HCT116 (cell line): ENCODE results near the gene ALG1. TPM values are rescaled to one million over a fixed set of nuclear protein-coding genes. Genes with fewer than 3 reads are reported as not detected.
"Not testable (repeated sequence)": the region's sequence is repeated elsewhere in the genome, so short reads cannot be mapped to it uniquely, and the experiment has no call there.

Experiments
- ATAC-seq: fragments of 200-7000 bp; cut with Tn5 transposase; 2 replicates; pipeline ENCODE4 v1.9.1; 2020; ENCODE audit warnings: mild to moderate bottlenecking, moderate library complexity
- BruUV-seq: library from RNA; stranded (reverse); fragments of 400-500 nt; replicated peaks from 2 replicates; lab custom pipeline; 2021; lab: Mats Ljungman, UMichigan
- CTCF ChIA-PET: fragments of 300-600 bp; sonication (Branson Sonifier 250); formaldehyde crosslinking; loops from one replicate; lab custom pipeline; 2021; ENCODE audit warnings: antibody characterized with exemption; lab: Charles Lee
- POLR2A ChIA-PET: fragments of 300-600, 350-600 bp; sonication (Branson Sonifier 250); formaldehyde crosslinking; loops from one replicate; lab custom pipeline; 2021; ENCODE audit warnings: antibody characterized with exemption; lab: Charles Lee
- RAD21 ChIA-PET, 2 experiments: fragments of 300-600 bp; sonication (Branson Sonifier 250); formaldehyde crosslinking; loops; one replicate each; lab custom pipeline; 2023; ENCODE audit warnings: low total read pairs in 2 of 2; ENCODE audit not compliant: uncharacterized antibody in 2 of 2, unreplicated experiment in 2 of 2, low non-redundant PET in 1 of 2; lab: Charles Lee
- DNase-seq: peaks from one replicate; pipeline ENCODE4 v3.0.0-alpha.2; 2010; ENCODE audit warnings: low read depth, low spot score
- H2AFZ ChIP-seq: fragments of 200-600 bp; shearing (Covaris generic), sonication (generic); 2 replicates; pipeline ENCODE4 v1.6.1; 2017; ENCODE audit warnings: low read depth, mixed run types, mixed read lengths, antibody characterized with exemption, low read length; ENCODE audit not compliant: poor library complexity, severe bottlenecking
- H3K27ac ChIP-seq: 2 replicates; pipeline ENCODE4 v1.5.1; 2012; ENCODE audit warnings: low read depth, low read length
- H3K27me3 ChIP-seq: fragments of 200-600 bp; sonication (generic); 2 replicates; pipeline ENCODE4 v1.6.1; 2016; ENCODE audit warnings: mixed run types, low read length, mixed read lengths; ENCODE audit not compliant: insufficient read depth
- H3K36me3 ChIP-seq, 2 experiments: fragments of 200-500 bp in 1 of 2; fragments of 200-600 bp in 1 of 2; sonication (Bioruptor generic) in 1 of 2; sonication (generic) in 1 of 2; 2 replicates each; pipeline versions ENCODE4 v1.5.1 to v1.6.1; 2014 to 2016; ENCODE audit warnings: low read length in 2 of 2, inconsistent platforms in 1 of 2, mixed read lengths in 1 of 2, mixed run types in 1 of 2; ENCODE audit not compliant: insufficient read depth in 2 of 2, control insufficient read depth in 1 of 2
- H3K4me1 ChIP-seq, 2 experiments: fragments of 200-600 bp in 1 of 2; sonication (generic) in 1 of 2; 2 replicates each; pipeline versions ENCODE4 v1.5.1 to v1.6.1; 2012 to 2017; ENCODE audit warnings: low read length in 2 of 2, inconsistent platforms in 1 of 2, mild to moderate bottlenecking in 1 of 2, mixed read lengths in 1 of 2, mixed run types in 1 of 2, moderate library complexity in 1 of 2; ENCODE audit not compliant: insufficient read depth in 2 of 2, control insufficient read depth in 1 of 2
- H3K4me2 ChIP-seq: fragments of 200-600 bp; sonication (generic); 2 replicates; pipeline ENCODE4 v1.6.1; 2017; ENCODE audit warnings: mixed run types, low read length, mixed read lengths
- H3K4me3 ChIP-seq, 2 experiments: fragments of 200-600 bp in 1 of 2; sonication (generic) in 1 of 2; replicated peaks in 1 of 2; 2 replicates each; pipeline ENCODE4 v1.5.1; 2011 to 2016; ENCODE audit warnings: low read length in 2 of 2, control low read depth in 1 of 2, low read depth in 1 of 2, mild to moderate bottlenecking in 1 of 2, mixed read lengths in 1 of 2, mixed run types in 1 of 2
- H3K79me2 ChIP-seq: fragments of 200-600 bp; sonication (generic); 2 replicates; pipeline ENCODE4 v1.6.1; 2017; ENCODE audit warnings: mild to moderate bottlenecking, mixed run types, low read length, moderate library complexity, mixed read lengths; ENCODE audit not compliant: insufficient read depth
- H3K9ac ChIP-seq: fragments of 200-600 bp; sonication (generic); 2 replicates; pipeline ENCODE4 v1.6.1; 2016; ENCODE audit warnings: low read length, mixed read lengths
- H3K9me2 ChIP-seq: fragments of 200-600 bp; sonication (generic), shearing (Covaris generic); 2 replicates; pipeline ENCODE4 v1.6.1; 2017; ENCODE audit warnings: mixed run types, mild to moderate bottlenecking, moderate library complexity; ENCODE audit not compliant: insufficient read depth
- H3K9me3 ChIP-seq, 2 experiments: fragments of 200-500 bp in 1 of 2; fragments of 200-600 bp in 1 of 2; sonication (Bioruptor generic) in 1 of 2; sonication (generic) in 1 of 2; 2 replicates each; pipeline ENCODE4 v1.6.1; 2014 to 2017; ENCODE audit warnings: low read length in 2 of 2, mixed read lengths in 2 of 2, inconsistent platforms in 1 of 2, low read depth in 1 of 2, mild to moderate bottlenecking in 1 of 2, mixed run types in 1 of 2, moderate library complexity in 1 of 2; ENCODE audit not compliant: control insufficient read depth in 1 of 2, insufficient read depth in 1 of 2
- H4K20me1 ChIP-seq: fragments of 200-600 bp; sonication (generic), shearing (Covaris generic); 2 replicates; pipeline ENCODE4 v1.6.1; 2017; ENCODE audit warnings: mixed run types, mild to moderate bottlenecking, moderate library complexity; ENCODE audit not compliant: insufficient read depth
- CEBPB ChIP-seq: IDR thresholded peaks from 2 replicates; pipeline ENCODE4 v1.6.1; 2012; ENCODE audit warnings: low read depth
- ELF1 ChIP-seq: IDR thresholded peaks from 2 replicates; pipeline ENCODE4 v1.6.1; 2012; ENCODE audit warnings: low read depth, borderline replicate concordance
- FOSL1 ChIP-seq: IDR thresholded peaks from 2 replicates; pipeline ENCODE4 v1.6.1; 2012; ENCODE audit warnings: low read depth
- JUND ChIP-seq: IDR thresholded peaks from 2 replicates; pipeline ENCODE4 v1.6.1; 2012
- RAD21 ChIP-seq: IDR thresholded peaks from 2 replicates; pipeline ENCODE4 v1.6.1; 2012; ENCODE audit warnings: low read depth, mild to moderate bottlenecking
- SIN3A ChIP-seq: IDR thresholded peaks from 2 replicates; pipeline ENCODE4 v1.6.1; 2012; ENCODE audit warnings: low read depth
- SP1 ChIP-seq: IDR thresholded peaks from 2 replicates; pipeline ENCODE4 v1.6.1; 2012; ENCODE audit warnings: low read depth
- SRF ChIP-seq: IDR thresholded peaks from 2 replicates; pipeline ENCODE4 v1.6.1; 2012; ENCODE audit warnings: low read depth
- TCF7L2 ChIP-seq: IDR thresholded peaks from 2 replicates; pipeline ENCODE4 v1.7.0; 2011; ENCODE audit warnings: borderline replicate concordance, inconsistent platforms; ENCODE audit not compliant: insufficient read depth, insufficient read length; ENCODE audit errors: extremely low read depth
- YY1 ChIP-seq: IDR thresholded peaks from 2 replicates; pipeline ENCODE4 v1.6.1; 2011; ENCODE audit warnings: low read length, low read depth, moderate library complexity, mild to moderate bottlenecking; ENCODE audit not compliant: insufficient replicate concordance; ENCODE audit errors: extremely low read depth
- ZFX ChIP-seq: fragments of 450-650 bp; IDR thresholded peaks from 2 replicates; pipeline ENCODE4 v1.6.1; 2017
- intact Hi-C: fragments of 100-400 bp; cut with micrococcal nuclease; formaldehyde crosslinking; loops from 2 replicates; pipeline ENCODE4 v1.10.0; 2022
- total RNA-seq: library from RNA; stranded (reverse); gene quantifications from one replicate; pipeline ENCODE4 v1.2.1, GENCODE V29; 2021; ENCODE audit not compliant: unreplicated experiment
- TF ChIP-seq, protein P1 (sequence below), 3 experiments: fragments of 200-600 bp in 1 of 3; sonication (generic) in 1 of 3; IDR thresholded peaks in 2 of 3; conservative IDR thresholded peaks in 1 of 3; 2 replicates each; pipeline ENCODE4 v1.5.1; 2012 to 2017; ENCODE audit warnings: low read depth in 2 of 3, low read length in 2 of 3, antibody characterized with exemption in 1 of 3, borderline replicate concordance in 1 of 3, control low read depth in 1 of 3, mild to moderate bottlenecking in 1 of 3, mixed read lengths in 1 of 3, mixed run types in 1 of 3, moderate library complexity in 1 of 3; ENCODE audit not compliant: insufficient read depth in 1 of 3
- TF ChIP-seq, protein P2 (sequence below): IDR thresholded peaks from 2 replicates; pipeline ENCODE4 v1.6.1; 2011; ENCODE audit warnings: mild to moderate bottlenecking, low read length, moderate library complexity; ENCODE audit not compliant: insufficient replicate concordance; ENCODE audit errors: extremely low read depth

Gene ALG1
- total RNA-seq, 1 experiment from 2014 or later: 27.1 TPM

DNA sequence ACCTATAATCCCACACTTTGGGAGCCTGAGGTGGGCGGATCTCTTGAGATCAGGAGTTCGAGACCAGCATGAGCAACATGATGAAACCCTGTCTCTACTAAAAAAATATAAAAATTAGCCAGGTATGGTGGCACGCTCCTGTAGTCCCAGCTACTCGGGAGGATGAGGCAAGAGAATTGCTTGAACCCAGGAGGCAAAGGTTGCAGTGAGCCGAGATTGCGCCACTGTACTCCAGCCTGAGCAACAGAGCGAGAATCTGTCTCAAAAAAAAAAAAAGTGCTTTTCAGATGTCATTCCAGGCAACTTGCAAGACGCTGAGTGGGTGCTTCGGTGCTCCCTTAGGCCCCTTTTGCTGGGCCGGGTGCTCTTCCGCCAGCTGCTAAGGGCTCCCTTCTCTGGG, 27.1 kb upstream of the ALG1 start:
- ATAC-seq, H3K27me3 ChIP-seq, intact Hi-C loops, POLR2A ChIA-PET, H3K79me2 ChIP-seq, H3K9me3 ChIP-seq, BruUV-seq, H3K9me2 ChIP-seq, H3K4me3 ChIP-seq, H2AFZ ChIP-seq, H3K9ac ChIP-seq, DNase-seq, H4K20me1 ChIP-seq, H3K4me2 ChIP-seq, RAD21 ChIA-PET, H3K27ac ChIP-seq, H3K36me3 ChIP-seq: not testable (repeated sequence)
- CTCF ChIA-PET: interaction anchor here (0.8 kb wide), 1 partner anchor 12 kb away, joined by 4 read pairs; no protein-coding TSS in a partner anchor
- H3K4me1 ChIP-seq: peaks cover 15 to 29% of the 10 kb centered on the region in 2 experiments

- Histone ChIP-seq H2AFZ (no peak overlapping the region), H3K9me3 (no peaks in the 10 kb centered on the region), H3K9ac (no peak overlapping the region), H3K27me3 (peaks cover 3% of the 10 kb centered on the region; the same call in 1 of the 2 replicates), H3K4me3 (no peak overlapping the region), H3K27ac (no peak overlapping the region), H3K36me3 (no peaks in the 10 kb centered on the region), H4K20me1 (no peaks in the 10 kb centered on the region)
- no peak for ATAC-seq
- ChIA-PET CTCF (interaction anchor here (0.8 kb wide), 1 partner anchor 11 kb away, joined by 4 read pairs; no protein-coding TSS in a partner anchor), RAD21 (no interaction called here), POLR2A (no interaction called here)
- intact Hi-C loops: no loop called here
- no TSS peak for BruUV-seq
- TF ChIP-seq, protein P1, sequence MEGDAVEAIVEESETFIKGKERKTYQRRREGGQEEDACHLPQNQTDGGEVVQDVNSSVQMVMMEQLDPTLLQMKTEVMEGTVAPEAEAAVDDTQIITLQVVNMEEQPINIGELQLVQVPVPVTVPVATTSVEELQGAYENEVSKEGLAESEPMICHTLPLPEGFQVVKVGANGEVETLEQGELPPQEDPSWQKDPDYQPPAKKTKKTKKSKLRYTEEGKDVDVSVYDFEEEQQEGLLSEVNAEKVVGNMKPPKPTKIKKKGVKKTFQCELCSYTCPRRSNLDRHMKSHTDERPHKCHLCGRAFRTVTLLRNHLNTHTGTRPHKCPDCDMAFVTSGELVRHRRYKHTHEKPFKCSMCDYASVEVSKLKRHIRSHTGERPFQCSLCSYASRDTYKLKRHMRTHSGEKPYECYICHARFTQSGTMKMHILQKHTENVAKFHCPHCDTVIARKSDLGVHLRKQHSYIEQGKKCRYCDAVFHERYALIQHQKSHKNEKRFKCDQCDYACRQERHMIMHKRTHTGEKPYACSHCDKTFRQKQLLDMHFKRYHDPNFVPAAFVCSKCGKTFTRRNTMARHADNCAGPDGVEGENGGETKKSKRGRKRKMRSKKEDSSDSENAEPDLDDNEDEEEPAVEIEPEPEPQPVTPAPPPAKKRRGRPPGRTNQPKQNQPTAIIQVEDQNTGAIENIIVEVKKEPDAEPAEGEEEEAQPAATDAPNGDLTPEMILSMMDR (IDR thresholded peaks at IDR 0.05 in 2 of 3, conservative IDR thresholded peaks at IDR 0.05 in 1 of 3; ENCODE audit: borderline replicate concordance in 1 of 3, insufficient read depth in 1 of 3, low read depth in 2 of 3, low read length in 2 of 3): no peak
- TF ChIP-seq FOSL1 (no peak), CEBPB (no peak), RAD21 (no peak), TCF7L2 (no peak), SIN3A (no peak), JUND (no peak), ZFX (no peak), ELF1 (no peak), SRF (no peak), YY1 (no peak), SP1 (no peak)
- TF ChIP-seq, protein P2, sequence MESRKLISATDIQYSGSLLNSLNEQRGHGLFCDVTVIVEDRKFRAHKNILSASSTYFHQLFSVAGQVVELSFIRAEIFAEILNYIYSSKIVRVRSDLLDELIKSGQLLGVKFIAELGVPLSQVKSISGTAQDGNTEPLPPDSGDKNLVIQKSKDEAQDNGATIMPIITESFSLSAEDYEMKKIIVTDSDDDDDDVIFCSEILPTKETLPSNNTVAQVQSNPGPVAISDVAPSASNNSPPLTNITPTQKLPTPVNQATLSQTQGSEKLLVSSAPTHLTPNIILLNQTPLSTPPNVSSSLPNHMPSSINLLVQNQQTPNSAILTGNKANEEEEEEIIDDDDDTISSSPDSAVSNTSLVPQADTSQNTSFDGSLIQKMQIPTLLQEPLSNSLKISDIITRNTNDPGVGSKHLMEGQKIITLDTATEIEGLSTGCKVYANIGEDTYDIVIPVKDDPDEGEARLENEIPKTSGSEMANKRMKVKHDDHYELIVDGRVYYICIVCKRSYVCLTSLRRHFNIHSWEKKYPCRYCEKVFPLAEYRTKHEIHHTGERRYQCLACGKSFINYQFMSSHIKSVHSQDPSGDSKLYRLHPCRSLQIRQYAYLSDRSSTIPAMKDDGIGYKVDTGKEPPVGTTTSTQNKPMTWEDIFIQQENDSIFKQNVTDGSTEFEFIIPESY: no peak
- TF ChIP-seq, all 23 proteins: peak for 0
- DNase-seq: no peak
- Histone ChIP-seq H3K9me2 (no peaks in the 10 kb centered on the region), H3K79me2 (no peaks in the 10 kb centered on the region), H3K4me1 (peaks cover 15 to 27% of the 10 kb centered on the region in 2 experiments), H3K4me2 (no peak overlapping the region)
These were observed 26.0 kb upstream of the ALG1 start for GRCh38 chr16:5045499-5046115.
